IMR-90 (cell line): ENCODE data around the gene AXIN1. TPM values are rescaled to one million over a fixed set of nuclear protein-coding genes. Genes with fewer than 3 reads are reported as not detected.

Experiments
- ATAC-seq: fragments of 200-7000 bp; cut with Tn5 transposase; 2 replicates; pipeline ENCODE4 v1.9.1; 2020; ENCODE audit warnings: low read depth, mild to moderate bottlenecking, moderate library complexity
- BruUV-seq: library from RNA; stranded (reverse); fragments of 400-500 nt; replicated peaks from 2 replicates; lab custom pipeline; 2021; lab: Mats Ljungman, UMichigan
- CTCF ChIA-PET: fragments of 300-600 bp; formaldehyde crosslinking; extraction: SDS; loops from one replicate; lab custom pipeline; 2021; ENCODE audit warnings: antibody characterized with exemption; lab: Yijun Ruan, JAX
- POLR2A ChIA-PET: fragments of 300-600 bp; sonication (Branson Sonifier 250); formaldehyde crosslinking; loops from one replicate; lab custom pipeline; 2022; ENCODE audit warnings: antibody characterized with exemption; ENCODE audit not compliant: unreplicated experiment; lab: Charles Lee
- DNase-seq: peaks from one replicate; pipeline ENCODE4 v3.0.0; 2013
- H2AFZ ChIP-seq: replicated peaks from 2 replicates; pipeline ENCODE3; 2013; ENCODE audit warnings: low read length, mild to moderate bottlenecking; ENCODE audit not compliant: poor library complexity
- H2AK5ac ChIP-seq: 2 replicates; pipeline ENCODE4 v1.6.1; 2013; ENCODE audit warnings: low read depth, low read length, inconsistent platforms
- H2AK9ac ChIP-seq: replicated peaks from 2 replicates; pipeline ENCODE3; 2013; ENCODE audit warnings: mild to moderate bottlenecking, low read depth, low read length, moderate library complexity; ENCODE audit not compliant: poor library complexity
- H2BK120ac ChIP-seq: 2 replicates; pipeline ENCODE4 v1.6.1; 2013; ENCODE audit warnings: low read depth, low read length, inconsistent platforms
- H2BK15ac ChIP-seq: 3 replicates; pipeline ENCODE4 v1.6.1; 2013; ENCODE audit warnings: low read depth, low read length, inconsistent platforms
- H2BK20ac ChIP-seq: 2 replicates; pipeline ENCODE4 v1.6.1; 2013; ENCODE audit warnings: low read depth, mild to moderate bottlenecking, inconsistent platforms, low read length, moderate library complexity
- H2BK5ac ChIP-seq: 2 replicates; pipeline ENCODE4 v1.6.1; 2013; ENCODE audit warnings: mild to moderate bottlenecking, low read depth, low read length, inconsistent platforms; ENCODE audit not compliant: poor library complexity, severe bottlenecking
- H3K14ac ChIP-seq: replicated peaks from 2 replicates; pipeline ENCODE4 v1.6.1; 2013; ENCODE audit warnings: low read depth, low read length, inconsistent platforms
- H3K18ac ChIP-seq: 2 replicates; pipeline ENCODE4 v1.6.1; 2013; ENCODE audit warnings: low read depth, low read length, control low read depth
- H3K23ac ChIP-seq: 2 replicates; pipeline ENCODE4 v1.6.1; 2013; ENCODE audit warnings: low read depth, low read length, inconsistent platforms
- H3K27ac ChIP-seq: 2 replicates; pipeline ENCODE4 v1.5.1; 2013; ENCODE audit warnings: mild to moderate bottlenecking, control low read depth, low read length; ENCODE audit not compliant: insufficient read depth
- H3K27me3 ChIP-seq: 2 replicates; pipeline ENCODE4 v1.6.1; 2013; ENCODE audit warnings: low read length; ENCODE audit not compliant: control insufficient read depth, insufficient read depth
- H3K36me3 ChIP-seq: 2 replicates; pipeline ENCODE4 v1.6.1; 2013; ENCODE audit warnings: low read length, mixed read lengths; ENCODE audit not compliant: control insufficient read depth, insufficient read depth
- H3K4ac ChIP-seq: 2 replicates; pipeline ENCODE4 v1.6.1; 2013; ENCODE audit warnings: low read depth, low read length, inconsistent platforms
- H3K4me1 ChIP-seq: 2 replicates; pipeline ENCODE4 v1.6.1; 2013; ENCODE audit warnings: low read length, mixed read lengths; ENCODE audit not compliant: control insufficient read depth, insufficient read depth
- H3K4me2 ChIP-seq: 2 replicates; pipeline ENCODE4 v1.6.1; 2013; ENCODE audit warnings: low read depth, mild to moderate bottlenecking, control low read depth, low read length, moderate library complexity
- H3K4me3 ChIP-seq: 2 replicates; pipeline ENCODE4 v1.5.1; 2013; ENCODE audit warnings: low read depth, mild to moderate bottlenecking, control low read depth, low read length, moderate library complexity; ENCODE audit not compliant: insufficient read depth
- H3K56ac ChIP-seq: 2 replicates; pipeline ENCODE4 v1.6.1; 2013; ENCODE audit warnings: low read length, inconsistent platforms; ENCODE audit not compliant: insufficient read depth; ENCODE audit errors: extremely low read depth
- H3K79me1 ChIP-seq, 2 experiments: 2 replicates each; pipeline ENCODE4 v1.6.1; 2013; ENCODE audit warnings: low read length in 2 of 2, inconsistent platforms in 1 of 2, low read depth in 1 of 2
- H3K9ac ChIP-seq: 2 replicates; pipeline ENCODE4 v1.6.1; 2013; ENCODE audit warnings: low read depth, low read length, control low read depth
- H3K9me1 ChIP-seq: 2 replicates; pipeline ENCODE4 v1.6.1; 2013; ENCODE audit warnings: low read length, inconsistent platforms; ENCODE audit not compliant: insufficient read depth
- H3K9me3 ChIP-seq: 2 replicates; pipeline ENCODE4 v1.6.1; 2013; ENCODE audit warnings: low read length; ENCODE audit not compliant: control insufficient read depth, insufficient read depth
- H4K20me1 ChIP-seq: 2 replicates; pipeline ENCODE4 v1.6.1; 2013; ENCODE audit warnings: low read length, inconsistent platforms; ENCODE audit not compliant: insufficient read depth
- H4K5ac ChIP-seq: 2 replicates; pipeline ENCODE4 v1.6.1; 2013; ENCODE audit warnings: mild to moderate bottlenecking, low read depth, low read length, control low read depth
- H4K8ac ChIP-seq, 2 experiments: 2 replicates each; pipeline ENCODE4 v1.6.1; 2013; ENCODE audit warnings: low read depth in 2 of 2, low read length in 2 of 2, control low read depth in 1 of 2, inconsistent platforms in 1 of 2
- H4K91ac ChIP-seq: 2 replicates; pipeline ENCODE4 v1.6.1; 2013; ENCODE audit warnings: low read depth, low read length, inconsistent platforms; ENCODE audit not compliant: insufficient read depth
- BHLHE40 ChIP-seq: fragments of 150-350 bp; IDR thresholded peaks from 2 replicates; pipeline ENCODE4 v1.6.1; 2016; ENCODE audit warnings: mild to moderate bottlenecking, low read depth, low read length
- CEBPB ChIP-seq: IDR thresholded peaks from 2 replicates; pipeline ENCODE4 v1.6.1; 2012; ENCODE audit warnings: low read depth, low read length, improper control_type of control experiment
- CHD1 ChIP-seq: IDR thresholded peaks from 2 replicates; pipeline ENCODE4 v1.6.1; 2012; ENCODE audit warnings: low read depth, low read length, improper control_type of control experiment
- FOS ChIP-seq: fragments of 150-350 bp; IDR thresholded peaks from 2 replicates; pipeline ENCODE4 v1.6.1; 2016; ENCODE audit warnings: low read depth, low read length
- MAFK ChIP-seq: IDR thresholded peaks from 2 replicates; pipeline ENCODE4 v1.6.1; 2012; ENCODE audit warnings: low read depth, low read length, improper control_type of control experiment
- MAZ ChIP-seq: IDR thresholded peaks from 2 replicates; pipeline ENCODE4 v1.6.1; 2012; ENCODE audit warnings: low read depth, mild to moderate bottlenecking, low read length, improper control_type of control experiment, moderate library complexity, borderline replicate concordance
- MXI1 ChIP-seq: IDR thresholded peaks from 2 replicates; pipeline ENCODE4 v1.6.1; 2012; ENCODE audit warnings: low read depth, mild to moderate bottlenecking, low read length, moderate library complexity, borderline replicate concordance
- NFE2L2 ChIP-seq: fragments of 150-350 bp; IDR thresholded peaks from 2 replicates; pipeline ENCODE4 v1.6.1; 2016; ENCODE audit warnings: low read depth, mild to moderate bottlenecking, low read length
- POLR2A ChIP-seq: IDR thresholded peaks from 2 replicates; pipeline ENCODE4 v1.6.1; 2012; ENCODE audit warnings: mild to moderate bottlenecking, low read depth, low read length
- RAD21 ChIP-seq: IDR thresholded peaks from 2 replicates; pipeline ENCODE4 v1.6.1; 2012; ENCODE audit warnings: low read length, improper control_type of control experiment
- RFX5 ChIP-seq: IDR thresholded peaks from 2 replicates; pipeline ENCODE4 v1.8.0; 2012; ENCODE audit warnings: low read depth, mild to moderate bottlenecking, low read length, moderate library complexity
- USF2 ChIP-seq: fragments of 150-350 bp; IDR thresholded peaks from 2 replicates; pipeline ENCODE4 v1.6.1; 2017; ENCODE audit warnings: mild to moderate bottlenecking, antibody characterized with exemption, low read length, low read depth
- WGBS, 2 experiments: methylation state at CpG; one replicate each; pipeline versions ENCODE4 v1.1.5 to v1.1.7; 2013; ENCODE audit warnings: missing lambda C conversion rate in 2 of 2; ENCODE audit not compliant: insufficient read length in 1 of 2; ENCODE audit errors: extremely low coverage in 2 of 2; 5-methylcytosine and 5-hydroxymethylcytosine counted together
- dilution Hi-C: fragments of 300-500 bp; cut with HindIII; formaldehyde crosslinking; loops from one replicate; pipeline ENCODE4 v1.14.3; 2018; ENCODE audit warnings: low sequenced_read_pairs; ENCODE audit not compliant: unreplicated experiment
- in situ Hi-C: fragments of 300-500 bp; cut with MboI; formaldehyde crosslinking; loops from 3 replicates; pipeline ENCODE4 v1.14.3; 2019; ENCODE audit warnings: low sequenced_read_pairs, inconsistent platforms, mixed read lengths
- intact Hi-C: fragments of 100-400 bp; cut with micrococcal nuclease; formaldehyde crosslinking; loops from 2 replicates; pipeline ENCODE4 v1.10.0; 2022
- polyA plus RNA-seq, 3 experiments: library from polyadenylated mRNA; depleted of rRNA; stranded (reverse); fragments of >200 nt; gene quantifications; 2 replicates each; pipeline ENCODE4 v1.2.3, GENCODE V29; 2012; ENCODE audit warnings: low replicate concordance in 1 of 3
- total RNA-seq: library from RNA; depleted of rRNA; stranded (reverse); fragments of >200 nt; gene quantifications from 2 replicates; pipeline ENCODE4 v1.2.3, GENCODE V29; 2012
- TF ChIP-seq, protein P1 (sequence below): conservative IDR thresholded peaks from 2 replicates; pipeline ENCODE4 v1.5.1; 2012; ENCODE audit warnings: mild to moderate bottlenecking, low read depth, low read length, improper control_type of control experiment

The AXIN1 gene
- total and polyA plus RNA-seq, 2 of the 4 experiments (the other 2 are of a cell fraction), result 10.9 to 14.2 TPM

GRCh38 chr16:330741-331140 is 21.8 kb downstream of the AXIN1 start:
- no peak overlapping the region for H3K27ac ChIP-seq
- peaks cover 30 to 74% of the 10 kb centered on the region in 2 experiments for H3K79me1 ChIP-seq
- ATAC-seq, result no peak
- H2AFZ ChIP-seq, result no peak overlapping the region
- intact Hi-C loops (loop anchor here (5.0 kb wide), 1 partner anchor 88 kb away; no protein-coding TSS in a partner anchor), dilution Hi-C loops (no loop called here), in situ Hi-C loops (no loop called here)
- H3K23ac ChIP-seq, result no peak overlapping the region
- no peak overlapping the region for H2AK9ac ChIP-seq
- no peak overlapping the region; the same call in 1 of the 2 replicates for H3K4me2 ChIP-seq
- no peak overlapping the region for H4K91ac ChIP-seq
- H3K56ac ChIP-seq, result no peak overlapping the region
- H2BK15ac ChIP-seq, result no peak overlapping the region
- ChIA-PET POLR2A (interaction anchor here (0.5 kb wide), 1 partner anchor 22 kb away, joined by 4 read pairs; the partner anchor contains the start of gene AXIN1), CTCF (no interaction called here)
- no peaks in the 10 kb centered on the region for H3K27me3 ChIP-seq
- H3K9me3 ChIP-seq, result no peaks in the 10 kb centered on the region
- no peak overlapping the region for H3K9ac ChIP-seq
- peaks cover 22% of the 10 kb centered on the region for H3K4me1 ChIP-seq
- TF ChIP-seq RAD21 (no peak), CEBPB (no peak), CHD1 (no peak), BHLHE40 (no peak), FOS (no peak), NFE2L2 (no peak), MAZ (no peak), RFX5 (no peak), MAFK (no peak), POLR2A (no peak), MXI1 (no peak), USF2 (no peak)
- TF ChIP-seq, protein P1, sequence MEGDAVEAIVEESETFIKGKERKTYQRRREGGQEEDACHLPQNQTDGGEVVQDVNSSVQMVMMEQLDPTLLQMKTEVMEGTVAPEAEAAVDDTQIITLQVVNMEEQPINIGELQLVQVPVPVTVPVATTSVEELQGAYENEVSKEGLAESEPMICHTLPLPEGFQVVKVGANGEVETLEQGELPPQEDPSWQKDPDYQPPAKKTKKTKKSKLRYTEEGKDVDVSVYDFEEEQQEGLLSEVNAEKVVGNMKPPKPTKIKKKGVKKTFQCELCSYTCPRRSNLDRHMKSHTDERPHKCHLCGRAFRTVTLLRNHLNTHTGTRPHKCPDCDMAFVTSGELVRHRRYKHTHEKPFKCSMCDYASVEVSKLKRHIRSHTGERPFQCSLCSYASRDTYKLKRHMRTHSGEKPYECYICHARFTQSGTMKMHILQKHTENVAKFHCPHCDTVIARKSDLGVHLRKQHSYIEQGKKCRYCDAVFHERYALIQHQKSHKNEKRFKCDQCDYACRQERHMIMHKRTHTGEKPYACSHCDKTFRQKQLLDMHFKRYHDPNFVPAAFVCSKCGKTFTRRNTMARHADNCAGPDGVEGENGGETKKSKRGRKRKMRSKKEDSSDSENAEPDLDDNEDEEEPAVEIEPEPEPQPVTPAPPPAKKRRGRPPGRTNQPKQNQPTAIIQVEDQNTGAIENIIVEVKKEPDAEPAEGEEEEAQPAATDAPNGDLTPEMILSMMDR, result no peak
- H3K4ac ChIP-seq, result no peak overlapping the region
- H3K18ac ChIP-seq, result no peak overlapping the region
- no peak overlapping the region for H2BK20ac ChIP-seq
- H4K8ac ChIP-seq, result no peak overlapping the region
- H2AK5ac ChIP-seq, result no peak overlapping the region
- no CpG with 5 or more reads among the region's 2 CpGs for WGBS, 2 experiments
- H3K36me3 ChIP-seq, result no peaks in the 10 kb centered on the region
- H3K9me1 ChIP-seq, result peaks cover 31% of the 10 kb centered on the region
- no peak overlapping the region for H2BK5ac ChIP-seq
- DNase-seq, result no peak
- H3K4me3 ChIP-seq, result no peak overlapping the region
- no peak overlapping the region for H4K5ac ChIP-seq
- H2BK120ac ChIP-seq, result no peak overlapping the region
- H3K14ac ChIP-seq, result no peak overlapping the region
- no TSS peak for BruUV-seq
- peaks cover 70% of the 10 kb centered on the region for H4K20me1 ChIP-seq
